H9 (cell line): Measurements from ENCODE around the gene ZIC4. TPM values are rescaled to one million over a fixed set of nuclear protein-coding genes. Genes with fewer than 3 reads are reported as not detected.

Experiments
- DNase-seq: peaks from one replicate; pipeline ENCODE4 v3.0.0-alpha.2; 2017
- H2AFZ ChIP-seq: one replicate; pipeline ENCODE4 v1.6.1; 2013; ENCODE audit warnings: mild to moderate bottlenecking, low read length, control low read depth, moderate library complexity
- H2AK5ac ChIP-seq: 2 replicates; pipeline ENCODE4 v1.6.1; 2013; ENCODE audit warnings: low read length, control low read depth, mixed read lengths; ENCODE audit not compliant: insufficient read length
- H2BK120ac ChIP-seq: one replicate; pipeline ENCODE4 v1.6.1; 2013; ENCODE audit warnings: low read depth, mild to moderate bottlenecking, low read length, control low read depth, inconsistent platforms; ENCODE audit not compliant: poor library complexity, severe bottlenecking
- H2BK12ac ChIP-seq: 2 replicates; pipeline ENCODE4 v1.6.1; 2013; ENCODE audit warnings: low read length, control low read depth, mixed read lengths, low read depth; ENCODE audit not compliant: insufficient read length
- H2BK15ac ChIP-seq: 2 replicates; pipeline ENCODE4 v1.6.1; 2013; ENCODE audit warnings: low read depth, low read length, control low read depth
- H2BK20ac ChIP-seq: one replicate; pipeline ENCODE4 v1.6.1; 2013; ENCODE audit warnings: low read depth, mild to moderate bottlenecking, low read length, control low read depth, inconsistent platforms; ENCODE audit not compliant: poor library complexity, severe bottlenecking
- H2BK5ac ChIP-seq: 2 replicates; pipeline ENCODE4 v1.6.1; 2013; ENCODE audit warnings: low read length, control low read depth, mixed read lengths; ENCODE audit not compliant: insufficient read length
- H3K14ac ChIP-seq: 2 replicates; pipeline ENCODE4 v1.6.1; 2013; ENCODE audit warnings: low read length, control low read depth; ENCODE audit not compliant: insufficient read depth
- H3K18ac ChIP-seq: 2 replicates; pipeline ENCODE4 v1.6.1; 2013; ENCODE audit warnings: low read depth, mild to moderate bottlenecking, mixed read lengths, low read length, control low read depth; ENCODE audit not compliant: insufficient read length
- H3K23ac ChIP-seq: 2 replicates; pipeline ENCODE4 v1.6.1; 2013; ENCODE audit warnings: low read length, control low read depth, mixed read lengths, low read depth; ENCODE audit not compliant: insufficient read length
- H3K23me2 ChIP-seq: 2 replicates; pipeline ENCODE4 v1.6.1; 2013; ENCODE audit warnings: low read depth, mild to moderate bottlenecking, mixed read lengths, low read length, control low read depth; ENCODE audit not compliant: insufficient read length, poor library complexity, severe bottlenecking
- H3K27ac ChIP-seq: 2 replicates; pipeline ENCODE4 v1.5.1; 2013; ENCODE audit warnings: low read length, control low read depth, mixed read lengths, low read depth; ENCODE audit not compliant: insufficient read length
- H3K27me3 ChIP-seq: 2 replicates; pipeline ENCODE4 v1.6.1; 2013; ENCODE audit warnings: low read length, control low read depth, inconsistent platforms; ENCODE audit not compliant: insufficient read depth
- H3K4ac ChIP-seq: 2 replicates; pipeline ENCODE4 v1.6.1; 2013; ENCODE audit warnings: low read depth, mild to moderate bottlenecking, control low read depth, inconsistent platforms, low read length, moderate library complexity
- H3K4me1 ChIP-seq: 2 replicates; pipeline ENCODE4 v1.6.1; 2013; ENCODE audit warnings: low read length, control low read depth, inconsistent platforms; ENCODE audit not compliant: insufficient read depth
- H3K4me2 ChIP-seq: 2 replicates; pipeline ENCODE4 v1.6.1; 2013; ENCODE audit warnings: low read length, control low read depth, mixed read lengths; ENCODE audit not compliant: insufficient read length, insufficient read depth
- H3K56ac ChIP-seq: 2 replicates; pipeline ENCODE4 v1.6.1; 2013; ENCODE audit warnings: low read depth, mild to moderate bottlenecking, mixed read lengths, low read length, control low read depth; ENCODE audit not compliant: insufficient read length
- H3K79me1 ChIP-seq: 2 replicates; pipeline ENCODE4 v1.6.1; 2013; ENCODE audit warnings: low read depth, mild to moderate bottlenecking, moderate library complexity, low read length, control low read depth, inconsistent platforms; ENCODE audit not compliant: insufficient read depth, poor library complexity, severe bottlenecking
- H3K79me2 ChIP-seq: 2 replicates; pipeline ENCODE4 v1.6.1; 2013; ENCODE audit warnings: low read length, control low read depth, inconsistent platforms; ENCODE audit not compliant: insufficient read depth
- H3K9ac ChIP-seq: 2 replicates; pipeline ENCODE4 v1.6.1; 2013; ENCODE audit warnings: low read length, control low read depth, mixed read lengths; ENCODE audit not compliant: insufficient read length; ENCODE audit errors: extremely low read depth
- H3K9me3 ChIP-seq: one replicate; pipeline ENCODE4 v1.6.1; 2013; ENCODE audit warnings: low read depth, low read length, inconsistent platforms; ENCODE audit not compliant: control insufficient read depth
- H3T11ph ChIP-seq: one replicate; pipeline ENCODE4 v1.6.1; 2013; ENCODE audit warnings: mild to moderate bottlenecking, low read length, control low read depth, inconsistent platforms
- H4K20me1 ChIP-seq: one replicate; pipeline ENCODE4 v1.6.1; 2013; ENCODE audit not compliant: control insufficient read depth, insufficient read length, insufficient read depth
- H4K5ac ChIP-seq: 2 replicates; pipeline ENCODE4 v1.6.1; 2013; ENCODE audit warnings: low read depth, mild to moderate bottlenecking, mixed read lengths, low read length, control low read depth; ENCODE audit not compliant: insufficient read length
- H4K8ac ChIP-seq: replicated peaks from 2 replicates; pipeline ENCODE4 v1.6.1; 2013; ENCODE audit warnings: low read length, control low read depth, mixed read lengths, low read depth; ENCODE audit not compliant: insufficient read length
- H4K91ac ChIP-seq: 2 replicates; pipeline ENCODE4 v1.6.1; 2013; ENCODE audit warnings: low read depth, mild to moderate bottlenecking, moderate library complexity, mixed read lengths, low read length, control low read depth; ENCODE audit not compliant: insufficient read length
- H3K27ac Mint-ChIP-seq, 3 experiments: 2 replicates in 2 of 3; 3 replicates in 1 of 3; pipeline ENCODE4 v1.8.0; 2020 to 2021; ENCODE audit warnings: mixed read lengths in 3 of 3, mild to moderate bottlenecking in 1 of 3, moderate library complexity in 1 of 3
- H3K27me3 Mint-ChIP-seq: 2 replicates; pipeline ENCODE4 v1.8.0; 2021; ENCODE audit warnings: low read depth, mild to moderate bottlenecking, moderate library complexity, mixed read lengths
- H3K36me3 Mint-ChIP-seq, 3 experiments: 2 replicates in 2 of 3; 3 replicates in 1 of 3; pipeline ENCODE4 v1.8.0; 2020 to 2021; ENCODE audit warnings: low read depth in 3 of 3, mixed read lengths in 3 of 3; ENCODE audit not compliant: insufficient read depth in 1 of 3
- H3K4me1 Mint-ChIP-seq, 2 experiments: 2 replicates each; pipeline ENCODE4 v1.8.0; 2020; ENCODE audit warnings: mixed read lengths in 2 of 2
- H3K4me3 Mint-ChIP-seq, 2 experiments: 2 replicates in 1 of 2; 3 replicates in 1 of 2; pipeline ENCODE4 v1.8.0; 2020 to 2021; ENCODE audit warnings: mild to moderate bottlenecking in 2 of 2, mixed read lengths in 2 of 2, moderate library complexity in 1 of 2
- H3K9me3 Mint-ChIP-seq, 2 experiments: 2 replicates in 1 of 2; 3 replicates in 1 of 2; pipeline ENCODE4 v1.8.0; 2020; ENCODE audit warnings: mild to moderate bottlenecking in 2 of 2, mixed read lengths in 2 of 2, moderate library complexity in 1 of 2
- WGBS: extraction: QIAGEN DNeasy Blood & Tissue Kit; methylation state at CpG from one replicate; pipeline ENCODE4 v1.1.7; 2013; ENCODE audit warnings: missing lambda C conversion rate, low lambda C conversion rate, mixed read lengths; ENCODE audit not compliant: insufficient read length; ENCODE audit errors: extremely low coverage; 5-methylcytosine and 5-hydroxymethylcytosine counted together
- total RNA-seq: library from RNA; stranded (reverse); gene quantifications from 2 replicates; pipeline ENCODE4 v1.2.1, GENCODE V29; 2021
- TF ChIP-seq, protein P1 (sequence below): fragments of 200-600 bp; sonication (generic); conservative IDR thresholded peaks from 3 replicates; pipeline ENCODE4 v1.8.0; 2021; ENCODE audit warnings: antibody characterized with exemption, mild to moderate bottlenecking

The ZIC4 gene
- total RNA-seq, 1 experiment from 2014 or later = not detected

DNA sequence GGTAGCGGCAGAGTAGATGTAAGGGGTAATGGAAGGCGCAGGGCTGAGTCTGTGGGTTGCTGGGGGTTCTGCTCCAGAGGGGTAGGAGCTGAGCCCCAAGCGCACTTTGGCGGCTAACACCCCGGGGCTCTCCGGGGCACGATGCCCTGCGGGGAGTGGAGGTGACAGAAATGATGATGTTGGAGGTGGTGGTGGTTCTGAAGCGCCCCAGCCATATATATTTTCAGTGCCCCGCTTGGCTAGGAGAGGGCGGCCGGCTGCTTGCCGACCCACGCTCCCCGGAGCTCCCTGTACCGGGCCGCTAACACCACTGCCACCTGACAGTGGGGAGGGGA is 9.7 kb downstream of the ZIC4 start:
- no peak overlapping the region for H3K9ac ChIP-seq

More for the DNA sequence above, 9.7 kb downstream of the ZIC4 start:
- no peak overlapping the region for H2AK5ac ChIP-seq
- Mint-ChIP-seq H3K36me3 (no peaks in the 10 kb centered on the region; a peak in 2 of 7 replicates), H3K4me3 (peak overlapping the region in 1 of 2 experiments; percentile 85; a peak in 3 of 5 replicates), H3K9me3 (peaks cover 3 to 11% of the 10 kb centered on the region in 2 experiments; a peak in 2 of 5 replicates), H3K4me1 (peaks cover 46 to 72% of the 10 kb centered on the region in 2 experiments), H3K27me3 (peaks cover 100% of the 10 kb centered on the region), H3K27ac (no peak overlapping the region)
- no peak overlapping the region for H3T11ph ChIP-seq
- no peak overlapping the region for H3K23ac ChIP-seq
- H3K27me3 ChIP-seq = peaks cover 64% of the 10 kb centered on the region
- no peak overlapping the region for H3K56ac ChIP-seq
- no peaks in the 10 kb centered on the region for H3K9me3 ChIP-seq
- DNase-seq = no peak
- no peak overlapping the region for H2BK5ac ChIP-seq
- no peak overlapping the region for H3K27ac ChIP-seq
- no peak overlapping the region for H4K8ac ChIP-seq
- H3K79me2 ChIP-seq = no peaks in the 10 kb centered on the region
- no peak overlapping the region for H2BK20ac ChIP-seq
- H3K4me1 ChIP-seq = peaks cover 8% of the 10 kb centered on the region
- H3K79me1 ChIP-seq = no peaks in the 10 kb centered on the region
- no peaks in the 10 kb centered on the region for H4K20me1 ChIP-seq
- H4K5ac ChIP-seq = no peak overlapping the region
- H2BK12ac ChIP-seq = no peak overlapping the region
- no peak overlapping the region for H3K4ac ChIP-seq
- no peak overlapping the region for H2AFZ ChIP-seq
- H2BK15ac ChIP-seq = no peak overlapping the region
- no peak overlapping the region for H2BK120ac ChIP-seq
- no peak overlapping the region for H3K18ac ChIP-seq
- no CpG with 5 or more reads among the region's 17 CpGs for WGBS
- peak overlapping the region; percentile 88 for H3K4me2 ChIP-seq
- H4K91ac ChIP-seq = no peak overlapping the region
- peaks cover 30% of the 10 kb centered on the region for H3K23me2 ChIP-seq
- no peak overlapping the region for H3K14ac ChIP-seq
- TF ChIP-seq, protein P1, sequence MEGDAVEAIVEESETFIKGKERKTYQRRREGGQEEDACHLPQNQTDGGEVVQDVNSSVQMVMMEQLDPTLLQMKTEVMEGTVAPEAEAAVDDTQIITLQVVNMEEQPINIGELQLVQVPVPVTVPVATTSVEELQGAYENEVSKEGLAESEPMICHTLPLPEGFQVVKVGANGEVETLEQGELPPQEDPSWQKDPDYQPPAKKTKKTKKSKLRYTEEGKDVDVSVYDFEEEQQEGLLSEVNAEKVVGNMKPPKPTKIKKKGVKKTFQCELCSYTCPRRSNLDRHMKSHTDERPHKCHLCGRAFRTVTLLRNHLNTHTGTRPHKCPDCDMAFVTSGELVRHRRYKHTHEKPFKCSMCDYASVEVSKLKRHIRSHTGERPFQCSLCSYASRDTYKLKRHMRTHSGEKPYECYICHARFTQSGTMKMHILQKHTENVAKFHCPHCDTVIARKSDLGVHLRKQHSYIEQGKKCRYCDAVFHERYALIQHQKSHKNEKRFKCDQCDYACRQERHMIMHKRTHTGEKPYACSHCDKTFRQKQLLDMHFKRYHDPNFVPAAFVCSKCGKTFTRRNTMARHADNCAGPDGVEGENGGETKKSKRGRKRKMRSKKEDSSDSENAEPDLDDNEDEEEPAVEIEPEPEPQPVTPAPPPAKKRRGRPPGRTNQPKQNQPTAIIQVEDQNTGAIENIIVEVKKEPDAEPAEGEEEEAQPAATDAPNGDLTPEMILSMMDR = no peak
